ENCODE measurements around the gene GJB2. TPM values are rescaled to one million over a fixed set of nuclear protein-coding genes. Genes with fewer than 3 reads are reported as not detected.

Gene GJB2
- total RNA-seq, 2 donors from 2014 or later = 41.5 to 50.4 TPM

DNA sequence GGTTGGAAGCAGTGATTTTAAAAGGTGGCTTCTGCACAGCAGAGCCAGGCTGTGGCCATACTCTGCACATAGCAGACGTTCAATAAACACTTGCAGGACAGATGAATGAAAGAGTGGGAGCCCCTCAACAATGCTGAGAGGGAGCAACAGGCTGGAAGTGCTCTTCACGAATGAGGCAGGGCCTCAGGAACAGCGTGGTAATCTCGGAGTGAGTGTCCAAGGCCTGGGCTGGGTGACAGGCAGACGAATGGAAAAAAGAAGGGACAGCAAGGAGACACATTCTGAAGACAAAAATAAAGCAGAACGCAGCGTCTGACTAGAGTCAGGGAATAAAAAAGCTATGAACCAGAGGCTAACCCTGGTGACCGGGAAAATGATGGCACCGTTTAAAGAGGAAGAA lies 43.0 kb downstream of the GJB2 start:
- Histone ChIP-seq H3K9me3 (no peaks in the 10 kb centered on the region), H3K4me3 (no peak overlapping the region), H3K27ac (no peak overlapping the region), H3K4me1 (no peaks in the 10 kb centered on the region), H3K9ac (ENCODE audit: low read depth in 2 of 2, low read length in 2 of 2) (no peak overlapping the region), H3K36me3 (no peaks in the 10 kb centered on the region), H3K27me3 (no peaks in the 10 kb centered on the region)
- DNase-seq = no peak
- TF ChIP-seq, protein P1, sequence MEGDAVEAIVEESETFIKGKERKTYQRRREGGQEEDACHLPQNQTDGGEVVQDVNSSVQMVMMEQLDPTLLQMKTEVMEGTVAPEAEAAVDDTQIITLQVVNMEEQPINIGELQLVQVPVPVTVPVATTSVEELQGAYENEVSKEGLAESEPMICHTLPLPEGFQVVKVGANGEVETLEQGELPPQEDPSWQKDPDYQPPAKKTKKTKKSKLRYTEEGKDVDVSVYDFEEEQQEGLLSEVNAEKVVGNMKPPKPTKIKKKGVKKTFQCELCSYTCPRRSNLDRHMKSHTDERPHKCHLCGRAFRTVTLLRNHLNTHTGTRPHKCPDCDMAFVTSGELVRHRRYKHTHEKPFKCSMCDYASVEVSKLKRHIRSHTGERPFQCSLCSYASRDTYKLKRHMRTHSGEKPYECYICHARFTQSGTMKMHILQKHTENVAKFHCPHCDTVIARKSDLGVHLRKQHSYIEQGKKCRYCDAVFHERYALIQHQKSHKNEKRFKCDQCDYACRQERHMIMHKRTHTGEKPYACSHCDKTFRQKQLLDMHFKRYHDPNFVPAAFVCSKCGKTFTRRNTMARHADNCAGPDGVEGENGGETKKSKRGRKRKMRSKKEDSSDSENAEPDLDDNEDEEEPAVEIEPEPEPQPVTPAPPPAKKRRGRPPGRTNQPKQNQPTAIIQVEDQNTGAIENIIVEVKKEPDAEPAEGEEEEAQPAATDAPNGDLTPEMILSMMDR (IDR thresholded peaks at IDR 0.05) = no peak
- intact Hi-C loops (cut with DNase I) = no loop called here

DNA sequence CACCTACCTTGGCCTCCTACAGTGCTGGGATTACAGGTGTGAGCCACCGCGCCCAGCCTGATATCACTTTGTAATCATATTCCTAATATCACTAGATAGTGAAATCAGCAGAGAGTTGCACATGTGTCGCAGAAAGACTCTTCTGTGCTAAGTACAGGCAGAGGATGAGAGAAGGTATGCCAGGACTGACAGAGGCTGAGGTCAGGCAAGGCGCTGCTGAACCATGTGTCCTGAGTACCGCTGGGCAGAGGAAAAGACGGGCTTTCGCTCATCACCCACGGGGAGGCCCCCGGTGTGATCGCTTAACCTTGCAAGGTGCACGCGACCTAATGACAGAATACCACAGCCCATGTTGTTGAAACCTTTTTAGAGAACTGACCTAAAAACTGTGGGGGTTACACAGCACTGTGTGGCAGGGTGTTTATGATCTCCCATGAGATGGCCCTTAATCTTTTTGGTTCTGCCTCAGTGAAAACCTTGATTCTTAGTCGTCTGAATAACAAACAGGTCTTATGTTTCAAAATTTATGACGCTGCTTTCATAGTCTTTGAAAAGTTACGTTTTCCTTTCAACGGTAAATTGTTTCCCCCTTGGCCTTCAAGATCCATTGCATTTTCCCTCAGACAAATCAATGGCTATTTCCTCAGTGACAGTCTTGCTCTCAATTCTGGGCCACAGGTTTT lies 44.1 kb downstream of the GJB2 start:
- no peak overlapping the region for H3K4me3 ChIP-seq
- intact Hi-C loops (cut with DNase I) = no loop called here
- no peak overlapping the region for H3K9ac ChIP-seq (ENCODE audit: low read depth in 2 of 2, low read length in 2 of 2)
- H3K9me3 ChIP-seq = no peaks in the 10 kb centered on the region
- H3K27me3 ChIP-seq = no peaks in the 10 kb centered on the region
- no peaks in the 10 kb centered on the region for H3K4me1 ChIP-seq
- no peak for DNase-seq
- TF ChIP-seq, protein P1 (IDR thresholded peaks at IDR 0.05) = no peak
- no peak overlapping the region for H3K27ac ChIP-seq
- no peaks in the 10 kb centered on the region for H3K36me3 ChIP-seq

DNA sequence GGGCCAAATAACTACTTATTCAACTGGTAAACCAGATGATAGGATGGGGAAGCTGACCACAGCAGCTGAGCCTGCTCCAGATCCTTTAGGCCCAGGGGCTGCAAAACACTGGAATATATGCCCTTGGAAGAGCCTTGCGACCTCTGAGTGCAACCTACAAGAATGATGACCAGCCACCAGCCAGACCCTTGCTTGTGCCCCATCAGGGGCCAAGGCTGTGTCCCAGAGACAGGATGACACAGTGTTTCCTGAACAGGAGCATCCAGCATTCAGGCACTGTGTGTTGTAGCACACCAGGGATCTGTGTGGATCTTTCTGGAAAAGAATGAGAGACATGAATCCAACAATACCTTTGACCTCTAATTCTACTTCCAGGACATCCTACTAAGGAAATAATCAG lies 46.4 kb downstream of the GJB2 start:
- Histone ChIP-seq H3K9ac (ENCODE audit: low read depth in 2 of 2, low read length in 2 of 2) (no peak overlapping the region), H3K4me3 (no peak overlapping the region)

DNA sequence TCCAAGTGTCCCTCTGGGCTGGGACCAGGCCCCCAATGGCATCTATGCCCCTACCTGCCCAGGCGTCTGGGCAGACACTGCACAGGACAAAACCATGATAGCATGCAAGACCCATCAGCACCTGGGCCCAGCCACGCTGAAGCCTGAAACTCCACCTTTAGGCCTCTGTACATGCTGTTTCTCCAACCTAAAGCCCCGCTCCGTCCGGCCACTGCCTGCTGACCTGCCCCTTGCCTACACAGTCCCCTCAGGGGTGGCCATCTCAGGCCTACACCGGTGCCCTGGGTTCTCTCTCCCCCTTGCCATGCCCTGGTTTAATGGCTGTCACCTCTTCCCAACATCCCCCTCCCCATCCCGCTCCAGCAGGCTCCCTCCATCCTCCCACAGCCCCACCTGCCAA lies 47.2 kb downstream of the GJB2 start:
- no peaks in the 10 kb centered on the region for H3K9me3 ChIP-seq
- no peak for DNase-seq
- H3K27ac ChIP-seq = no peak overlapping the region
- intact Hi-C loops (cut with DNase I) = no loop called here
- no peaks in the 10 kb centered on the region for H3K36me3 ChIP-seq
- no peaks in the 10 kb centered on the region for H3K4me1 ChIP-seq
- peaks cover 26% of the 10 kb centered on the region for H3K27me3 ChIP-seq
- H3K9ac ChIP-seq (ENCODE audit: low read depth in 2 of 2, low read length in 2 of 2) = no peak overlapping the region
- H3K4me3 ChIP-seq = no peak overlapping the region
- TF ChIP-seq, protein P1 (IDR thresholded peaks at IDR 0.05) = no peak

More for the DNA sequence above, 46.4 kb downstream of the GJB2 start:
- no peak for DNase-seq
- intact Hi-C loops (cut with DNase I) = no loop called here
- H3K4me1 ChIP-seq = no peaks in the 10 kb centered on the region
- H3K36me3 ChIP-seq = no peaks in the 10 kb centered on the region
- H3K9me3 ChIP-seq = no peaks in the 10 kb centered on the region
- H3K27ac ChIP-seq = no peak overlapping the region
- peaks cover 22% of the 10 kb centered on the region for H3K27me3 ChIP-seq
- TF ChIP-seq, protein P1 (IDR thresholded peaks at IDR 0.05) = no peak

DNA sequence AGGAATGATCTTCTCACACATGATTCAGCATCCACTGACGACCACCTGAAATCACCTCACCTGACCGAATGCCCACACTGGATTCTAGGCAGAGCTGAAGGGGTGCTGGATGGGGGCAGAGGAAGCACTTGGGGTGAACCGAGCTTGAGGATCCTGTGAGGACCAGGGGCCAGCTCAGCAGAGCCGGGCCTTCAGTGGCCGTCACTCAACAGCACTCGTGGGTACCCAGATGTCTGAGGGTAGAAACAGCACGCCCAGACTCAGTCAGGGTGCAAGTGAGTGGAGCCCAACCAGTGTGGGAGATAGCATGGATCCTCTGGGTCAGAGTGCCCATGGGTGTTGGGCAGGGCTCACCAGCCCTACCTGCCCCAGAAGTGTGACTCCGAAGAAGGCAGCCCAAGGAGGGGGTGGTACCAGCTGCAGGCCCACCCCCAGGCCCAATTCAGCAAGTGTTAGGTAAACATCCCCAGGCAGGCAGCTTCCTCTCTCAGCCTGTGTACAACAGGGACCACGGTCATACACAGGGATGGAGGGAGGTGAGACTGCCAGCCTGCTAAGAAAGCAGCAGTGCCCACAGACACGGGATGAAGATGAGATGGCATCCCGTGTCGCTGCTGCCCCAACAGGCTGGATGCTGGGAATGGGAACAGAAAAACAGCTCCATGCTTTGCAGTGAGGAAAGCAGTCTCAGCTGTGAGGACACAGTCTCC lies 48.4 kb downstream of the GJB2 start:
- no peak overlapping the region for H3K9ac ChIP-seq (ENCODE audit: low read depth in 2 of 2, low read length in 2 of 2)
- TF ChIP-seq, protein P1 (IDR thresholded peaks at IDR 0.05) = no peak
- H3K36me3 ChIP-seq = no peaks in the 10 kb centered on the region
- H3K4me3 ChIP-seq = no peak overlapping the region
- no peak for DNase-seq
- no peaks in the 10 kb centered on the region for H3K4me1 ChIP-seq
- H3K27me3 ChIP-seq = peaks cover 26% of the 10 kb centered on the region
- no peak overlapping the region for H3K27ac ChIP-seq
- no peaks in the 10 kb centered on the region for H3K9me3 ChIP-seq
- intact Hi-C loops (cut with DNase I) = no loop called here

Measured in colonic mucosa (tissue), 4 donors.